GM12878 (cell line): ENCODE results near the gene PRKG1. TPM values are rescaled to one million over a fixed set of nuclear protein-coding genes. Genes with fewer than 3 reads are reported as not detected.

ENCODE experiments used
- ATAC-seq: fragments of 200-7000 bp; cut with Tn5 transposase; 3 replicates; pipeline ENCODE4 v1.9.1; 2020; ENCODE audit warnings: mild to moderate bottlenecking, moderate library complexity
- BruUV-seq: library from RNA; stranded (reverse); fragments of 400-500 nt; replicated peaks from 2 replicates; lab custom pipeline; 2021; lab: Mats Ljungman, UMichigan
- CTCF ChIA-PET: fragments of 300-600 bp; sonication (Branson Sonifier 250); formaldehyde crosslinking; extraction: SDS; loops from one replicate; lab custom pipeline; 2021; ENCODE audit warnings: inconsistent platforms; lab: Yijun Ruan, JAX
- POLR2A ChIA-PET: fragments of 350-600 bp; formaldehyde crosslinking; extraction: SDS; loops from one replicate; lab custom pipeline; 2021; ENCODE audit warnings: inconsistent platforms; lab: Charles Lee
- RAD21 ChIA-PET: fragments of 300-600 bp; sonication (Branson Sonifier 250); formaldehyde crosslinking; loops from one replicate; lab custom pipeline; 2023; ENCODE audit warnings: antibody characterized with exemption; ENCODE audit not compliant: unreplicated experiment; lab: Charles Lee
- SMC1A ChIA-PET: fragments of 300-600 bp; sonication (Branson Sonifier 250); formaldehyde crosslinking; loops from one replicate; lab custom pipeline; 2023; ENCODE audit not compliant: unreplicated experiment, uncharacterized antibody; lab: Charles Lee
- DNase-seq: peaks from one replicate; pipeline ENCODE4 v3.0.0-alpha.2; 2011; ENCODE audit warnings: low read depth, low spot score
- FAIRE-seq: peaks from 3 replicates; lab custom pipeline; 2011; peaks lifted over from hg19 to GRCh38; lab: Jason Lieb, UNC
- H2AFZ ChIP-seq: 2 replicates; pipeline ENCODE4 v1.6.0; 2011; ENCODE audit warnings: low read depth, low read length, control low read depth; ENCODE audit not compliant: control insufficient read depth
- H3K27ac ChIP-seq: 2 replicates; pipeline ENCODE4 v1.5.1; 2011; ENCODE audit warnings: control low read depth; ENCODE audit not compliant: control insufficient read depth, insufficient read depth
- H3K27me3 ChIP-seq, 2 experiments: replicated peaks in 1 of 2; 2 replicates each; pipeline versions ENCODE4 v1.6.0 to v1.6.1; 2011; ENCODE audit warnings: low read length in 1 of 2; ENCODE audit not compliant: control insufficient read depth in 2 of 2, insufficient read depth in 2 of 2
- H3K36me3 ChIP-seq, 2 experiments: 2 replicates each; pipeline ENCODE4 v1.5.1; 2011; ENCODE audit warnings: low read length in 1 of 2; ENCODE audit not compliant: control insufficient read depth in 2 of 2, insufficient read depth in 2 of 2
- H3K4me1 ChIP-seq: 2 replicates; pipeline ENCODE4 v1.6.1; 2011; ENCODE audit warnings: mild to moderate bottlenecking, low read length, moderate library complexity, mixed read lengths; ENCODE audit not compliant: control insufficient read depth, insufficient read depth
- H3K4me2 ChIP-seq: 2 replicates; pipeline ENCODE4 v1.6.0; 2011; ENCODE audit warnings: control low read depth; ENCODE audit not compliant: control insufficient read depth, insufficient read depth
- H3K4me3 ChIP-seq: fragments of 200-600 bp; sonication (generic); 2 replicates; pipeline ENCODE4 v1.5.1; 2016
- H3K79me2 ChIP-seq: 2 replicates; pipeline ENCODE4 v1.6.0; 2011; ENCODE audit warnings: low read length; ENCODE audit not compliant: control insufficient read depth, insufficient read depth
- H3K9ac ChIP-seq: 2 replicates; pipeline ENCODE4 v1.8.0; 2011; ENCODE audit warnings: low read length, control low read depth, mixed read lengths; ENCODE audit not compliant: control insufficient read depth, insufficient read depth
- H3K9me3 ChIP-seq: replicated peaks from 3 replicates; pipeline ENCODE4 v1.5.1; 2011; ENCODE audit warnings: mild to moderate bottlenecking, low read length; ENCODE audit not compliant: control insufficient read depth, insufficient read depth
- H4K20me1 ChIP-seq: 2 replicates; pipeline ENCODE4 v1.6.0; 2011; ENCODE audit not compliant: control insufficient read depth, insufficient read depth
- DPF2 ChIP-seq: fragments of 450-650 bp; IDR thresholded peaks from 2 replicates; pipeline ENCODE4 v1.6.1; 2017; ENCODE audit warnings: mild to moderate bottlenecking
- EGR1 ChIP-seq, 2 experiments: IDR thresholded peaks; 1 replicate in 1 of 2; 2 replicates in 1 of 2; pipeline ENCODE4 v1.6.1; 2011 to 2012; ENCODE audit warnings: low read depth in 2 of 2, low read length in 2 of 2, borderline replicate concordance in 1 of 2, mild to moderate bottlenecking in 1 of 2, moderate library complexity in 1 of 2
- GABPA ChIP-seq: IDR thresholded peaks from 2 replicates; pipeline ENCODE4 v1.6.1; 2014; ENCODE audit warnings: antibody characterized with exemption, low read depth, mild to moderate bottlenecking, inconsistent platforms
- JUNB ChIP-seq: IDR thresholded peaks from 2 replicates; pipeline ENCODE4 v1.6.1; 2016; ENCODE audit warnings: antibody characterized with exemption, mild to moderate bottlenecking
- SUZ12 ChIP-seq: fragments of 200-600 bp; sonication (generic); IDR thresholded peaks from one replicate; pipeline ENCODE4 v1.6.1; 2018; ENCODE audit warnings: antibody characterized with exemption, mild to moderate bottlenecking; ENCODE audit not compliant: unreplicated experiment
- TCF7 ChIP-seq: IDR thresholded peaks from 2 replicates; pipeline ENCODE4 v1.6.1; 2014; ENCODE audit warnings: antibody characterized with exemption, borderline replicate concordance
- WGBS: methylation state at CpG from one replicate; pipeline ENCODE4 v1.1.6; 2016; ENCODE audit warnings: low lambda C conversion rate; ENCODE audit not compliant: insufficient replicate concordance, insufficient coverage; ENCODE audit errors: missing lambda C conversion rate; 5-methylcytosine and 5-hydroxymethylcytosine counted together
- in situ Hi-C: fragments of 300-500 bp; cut with MboI; formaldehyde crosslinking; loops from 9 replicates; pipeline ENCODE4 v1.14.3; 2018; ENCODE audit warnings: mixed read lengths
- intact Hi-C: fragments of 100-400 bp; cut with micrococcal nuclease; formaldehyde crosslinking; loops from one replicate; pipeline ENCODE4 v1.14.2; 2022; ENCODE audit not compliant: unreplicated experiment
- polyA plus RNA-seq, 11 experiments: library from polyadenylated mRNA; depleted of rRNA in 4 of 11; unstranded in 6 of 11; stranded (reverse) in 5 of 11; fragments of >200 nt; fragmentation: Nextera tagmentation in 4 of 11; fragmentation: Illumina TruSeq in 1 of 11; extraction: Ambion mirVana in 4 of 11; extraction: Trizol in 1 of 11; gene quantifications; 1 replicate in 1 of 11; 2 replicates in 10 of 11; pipeline versions ENCODE4 v1.2.1 to v1.2.3, GENCODE V29; 2011 to 2016; ENCODE audit warnings: inconsistent platforms in 2 of 11, missing spikeins in 2 of 11, low read depth in 1 of 11
- total RNA-seq, 4 experiments: library from RNA; depleted of rRNA in 3 of 4; stranded (reverse); fragments of >200 nt in 3 of 4; fragmentation: Illumina TruSeq in 1 of 4; extraction: Trizol in 1 of 4; gene quantifications; 2 replicates each; pipeline versions ENCODE4 v1.2.1 to v1.2.3, GENCODE V29; 2013 to 2021
- TF ChIP-seq, protein P1 (sequence below): IDR thresholded peaks from 2 replicates; pipeline ENCODE4 v1.6.1; 2011; ENCODE audit warnings: mild to moderate bottlenecking, low read depth, low read length, moderate library complexity; ENCODE audit not compliant: insufficient replicate concordance
- TF ChIP-seq, protein P2 (sequence below): fragments of 450-650 bp; IDR thresholded peaks from 2 replicates; pipeline ENCODE4 v1.6.1; 2017; ENCODE audit warnings: mild to moderate bottlenecking, moderate library complexity
- TF ChIP-seq, protein P3 (sequence below): fragments of 450-650 bp; IDR thresholded peaks from 2 replicates; pipeline ENCODE4 v1.6.1; 2016; ENCODE audit warnings: mild to moderate bottlenecking
- TF ChIP-seq, protein P4 (sequence below): fragments of 450-650 bp; IDR thresholded peaks from 2 replicates; pipeline ENCODE4 v1.6.1; 2016; ENCODE audit warnings: mild to moderate bottlenecking
- TF ChIP-seq, protein P5 (sequence below): IDR thresholded peaks from 2 replicates; pipeline ENCODE4 v1.6.1; 2012; ENCODE audit warnings: low read depth, low read length, improper control_type of control experiment

Gene PRKG1
- total and polyA plus RNA-seq, 10 of the 15 experiments (the other 5 are each of a cell fraction or from before 2014, with no cell fraction given), result 0.04 to 0.05 TPM; not detected in 8

DNA sequence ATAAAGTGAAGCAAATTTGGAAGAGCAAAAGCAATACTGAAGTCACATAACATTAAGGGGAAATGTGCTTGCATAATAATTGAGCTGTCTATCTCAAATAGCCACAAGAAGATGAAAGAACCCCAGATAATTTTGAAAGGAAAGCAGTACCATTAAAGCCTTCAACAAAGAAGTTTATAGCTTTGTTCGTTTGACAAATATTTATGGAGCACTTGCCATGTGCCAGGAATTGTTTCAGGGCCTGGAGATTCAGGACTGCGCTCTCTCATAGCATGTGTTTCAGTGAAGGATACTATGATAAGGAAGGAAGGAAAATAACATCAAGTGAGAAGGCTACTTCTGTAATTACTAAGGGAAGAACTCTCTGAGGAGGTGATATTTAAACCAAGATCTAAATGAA, 837.4 kb downstream of the PRKG1 start:
- no peak overlapping the region for H3K4me2 ChIP-seq
- no peak overlapping the region for H3K9ac ChIP-seq
- ChIA-PET CTCF (no interaction called here), POLR2A (no interaction called here), SMC1A (no interaction called here), RAD21 (no interaction called here)
- H2AFZ ChIP-seq, result no peak overlapping the region
- intact Hi-C loops (no loop called here), in situ Hi-C loops (no loop called here)
- no TSS peak for BruUV-seq
- no peak for FAIRE-seq
- H3K36me3 ChIP-seq, result no peaks in the 10 kb centered on the region
- no peaks in the 10 kb centered on the region for H3K27me3 ChIP-seq
- H3K9me3 ChIP-seq, result no peaks in the 10 kb centered on the region
- DNase-seq, result no peak
- no peaks in the 10 kb centered on the region for H3K79me2 ChIP-seq
- 46% methylated on average over 2 of the region's 2 CpGs for WGBS
- no peaks in the 10 kb centered on the region for H4K20me1 ChIP-seq
- TF ChIP-seq, protein P1, sequence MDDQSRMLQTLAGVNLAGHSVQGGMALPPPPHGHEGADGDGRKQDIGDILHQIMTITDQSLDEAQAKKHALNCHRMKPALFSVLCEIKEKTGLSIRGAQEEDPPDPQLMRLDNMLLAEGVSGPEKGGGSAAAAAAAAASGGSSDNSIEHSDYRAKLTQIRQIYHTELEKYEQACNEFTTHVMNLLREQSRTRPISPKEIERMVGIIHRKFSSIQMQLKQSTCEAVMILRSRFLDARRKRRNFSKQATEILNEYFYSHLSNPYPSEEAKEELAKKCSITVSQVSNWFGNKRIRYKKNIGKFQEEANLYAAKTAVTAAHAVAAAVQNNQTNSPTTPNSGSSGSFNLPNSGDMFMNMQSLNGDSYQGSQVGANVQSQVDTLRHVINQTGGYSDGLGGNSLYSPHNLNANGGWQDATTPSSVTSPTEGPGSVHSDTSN, result no peak
- TF ChIP-seq TCF7, result no peak
- TF ChIP-seq, protein P2, sequence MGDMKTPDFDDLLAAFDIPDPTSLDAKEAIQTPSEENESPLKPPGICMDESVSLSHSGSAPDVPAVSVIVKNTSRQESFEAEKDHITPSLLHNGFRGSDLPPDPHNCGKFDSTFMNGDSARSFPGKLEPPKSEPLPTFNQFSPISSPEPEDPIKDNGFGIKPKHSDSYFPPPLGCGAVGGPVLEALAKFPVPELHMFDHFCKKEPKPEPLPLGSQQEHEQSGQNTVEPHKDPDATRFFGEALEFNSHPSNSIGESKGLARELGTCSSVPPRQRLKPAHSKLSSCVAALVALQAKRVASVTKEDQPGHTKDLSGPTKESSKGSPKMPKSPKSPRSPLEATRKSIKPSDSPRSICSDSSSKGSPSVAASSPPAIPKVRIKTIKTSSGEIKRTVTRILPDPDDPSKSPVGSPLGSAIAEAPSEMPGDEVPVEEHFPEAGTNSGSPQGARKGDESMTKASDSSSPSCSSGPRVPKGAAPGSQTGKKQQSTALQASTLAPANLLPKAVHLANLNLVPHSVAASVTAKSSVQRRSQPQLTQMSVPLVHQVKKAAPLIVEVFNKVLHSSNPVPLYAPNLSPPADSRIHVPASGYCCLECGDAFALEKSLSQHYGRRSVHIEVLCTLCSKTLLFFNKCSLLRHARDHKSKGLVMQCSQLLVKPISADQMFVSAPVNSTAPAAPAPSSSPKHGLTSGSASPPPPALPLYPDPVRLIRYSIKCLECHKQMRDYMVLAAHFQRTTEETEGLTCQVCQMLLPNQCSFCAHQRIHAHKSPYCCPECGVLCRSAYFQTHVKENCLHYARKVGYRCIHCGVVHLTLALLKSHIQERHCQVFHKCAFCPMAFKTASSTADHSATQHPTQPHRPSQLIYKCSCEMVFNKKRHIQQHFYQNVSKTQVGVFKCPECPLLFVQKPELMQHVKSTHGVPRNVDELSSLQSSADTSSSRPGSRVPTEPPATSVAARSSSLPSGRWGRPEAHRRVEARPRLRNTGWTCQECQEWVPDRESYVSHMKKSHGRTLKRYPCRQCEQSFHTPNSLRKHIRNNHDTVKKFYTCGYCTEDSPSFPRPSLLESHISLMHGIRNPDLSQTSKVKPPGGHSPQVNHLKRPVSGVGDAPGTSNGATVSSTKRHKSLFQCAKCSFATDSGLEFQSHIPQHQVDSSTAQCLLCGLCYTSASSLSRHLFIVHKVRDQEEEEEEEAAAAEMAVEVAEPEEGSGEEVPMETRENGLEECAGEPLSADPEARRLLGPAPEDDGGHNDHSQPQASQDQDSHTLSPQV, result no peak
- TF ChIP-seq, protein P3, sequence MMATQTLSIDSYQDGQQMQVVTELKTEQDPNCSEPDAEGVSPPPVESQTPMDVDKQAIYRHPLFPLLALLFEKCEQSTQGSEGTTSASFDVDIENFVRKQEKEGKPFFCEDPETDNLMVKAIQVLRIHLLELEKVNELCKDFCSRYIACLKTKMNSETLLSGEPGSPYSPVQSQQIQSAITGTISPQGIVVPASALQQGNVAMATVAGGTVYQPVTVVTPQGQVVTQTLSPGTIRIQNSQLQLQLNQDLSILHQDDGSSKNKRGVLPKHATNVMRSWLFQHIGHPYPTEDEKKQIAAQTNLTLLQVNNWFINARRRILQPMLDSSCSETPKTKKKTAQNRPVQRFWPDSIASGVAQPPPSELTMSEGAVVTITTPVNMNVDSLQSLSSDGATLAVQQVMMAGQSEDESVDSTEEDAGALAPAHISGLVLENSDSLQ, result no peak
- no peak for TF ChIP-seq DPF2
- no peak for TF ChIP-seq GABPA
- TF ChIP-seq, protein P4, sequence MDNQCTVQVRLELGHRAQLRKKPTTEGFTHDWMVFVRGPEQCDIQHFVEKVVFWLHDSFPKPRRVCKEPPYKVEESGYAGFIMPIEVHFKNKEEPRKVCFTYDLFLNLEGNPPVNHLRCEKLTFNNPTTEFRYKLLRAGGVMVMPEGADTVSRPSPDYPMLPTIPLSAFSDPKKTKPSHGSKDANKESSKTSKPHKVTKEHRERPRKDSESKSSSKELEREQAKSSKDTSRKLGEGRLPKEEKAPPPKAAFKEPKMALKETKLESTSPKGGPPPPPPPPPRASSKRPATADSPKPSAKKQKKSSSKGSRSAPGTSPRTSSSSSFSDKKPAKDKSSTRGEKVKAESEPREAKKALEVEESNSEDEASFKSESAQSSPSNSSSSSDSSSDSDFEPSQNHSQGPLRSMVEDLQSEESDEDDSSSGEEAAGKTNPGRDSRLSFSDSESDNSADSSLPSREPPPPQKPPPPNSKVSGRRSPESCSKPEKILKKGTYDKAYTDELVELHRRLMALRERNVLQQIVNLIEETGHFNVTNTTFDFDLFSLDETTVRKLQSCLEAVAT, result no peak
- no peak for TF ChIP-seq SUZ12
- TF ChIP-seq, protein P5, sequence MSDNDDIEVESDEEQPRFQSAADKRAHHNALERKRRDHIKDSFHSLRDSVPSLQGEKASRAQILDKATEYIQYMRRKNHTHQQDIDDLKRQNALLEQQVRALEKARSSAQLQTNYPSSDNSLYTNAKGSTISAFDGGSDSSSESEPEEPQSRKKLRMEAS, result no peak
- TF ChIP-seq JUNB, result no peak
- TF ChIP-seq EGR1 (IDR thresholded peaks at IDR 0.05; ENCODE audit: borderline replicate concordance in 1 of 2, low read depth in 2 of 2, low read length in 2 of 2), result no peak
- H3K4me1 ChIP-seq, result no peaks in the 10 kb centered on the region
- no peak for ATAC-seq
- H3K4me3 ChIP-seq, result no peak overlapping the region
- no peak overlapping the region for H3K27ac ChIP-seq
